Adrenal gland (tissue), 5 donors: ENCODE measurements around the gene TAP2.

Source experiments
- CTCF ChIP-seq, 6 experiments: fragments of 450-650 bp in 4 of 6; fragments of 200-600 bp in 2 of 6; sonication (generic) in 1 of 6; IDR thresholded peaks; 1 replicate in 5 of 6; 2 replicates in 1 of 6; pipeline versions ENCODE4 v1.5.1 to v1.8.0; 2016 to 2021; ENCODE audit warnings: antibody characterized with exemption in 6 of 6, mild to moderate bottlenecking in 2 of 6, moderate library complexity in 1 of 6
- POLR2A ChIP-seq, 2 donors: fragments of 450-650 bp; IDR thresholded peaks; one replicate each; pipeline ENCODE4 v1.6.1; 2017; ENCODE audit warnings: antibody characterized with exemption in 2 of 2, mild to moderate bottlenecking in 2 of 2, moderate library complexity in 1 of 2
- donor health status: DM: no; HTN: no; CAD: no.

DNA sequence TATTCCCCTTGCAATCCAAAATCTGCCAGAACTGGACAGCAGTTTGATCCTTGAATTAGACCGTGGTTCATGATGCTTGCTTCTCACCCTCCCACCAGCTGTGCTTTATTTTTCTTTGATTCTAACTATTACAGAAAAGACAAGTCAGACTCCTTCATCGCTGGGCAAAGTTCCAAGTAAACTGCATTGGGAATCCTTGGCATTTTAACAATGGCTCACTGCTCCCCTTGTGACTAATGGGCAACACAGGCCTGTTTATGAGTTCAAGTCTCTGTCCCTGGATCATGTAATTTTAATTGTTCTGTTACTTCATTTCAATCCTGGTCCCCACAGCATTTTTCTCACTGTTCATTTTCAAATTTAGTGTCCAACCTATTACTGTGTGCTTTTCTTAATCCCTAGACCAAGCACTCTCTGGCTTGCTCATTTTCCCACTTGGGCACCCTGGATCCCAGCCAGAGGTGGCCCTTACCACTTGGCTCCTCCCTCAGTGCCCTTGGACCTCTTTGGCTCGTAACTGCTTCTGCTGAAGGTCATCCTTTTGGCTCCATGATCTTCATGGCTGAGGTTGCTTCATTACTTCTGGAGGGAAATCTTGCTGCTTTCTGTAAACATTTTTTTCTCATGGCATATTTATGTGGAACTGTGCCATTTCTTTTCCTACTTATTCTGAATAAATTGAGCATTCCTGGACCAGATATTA lies 48.3 kb upstream of the TAP2 start:
- no peak for TF ChIP-seq CTCF (IDR thresholded peaks at IDR 0.05)
- no peak for TF ChIP-seq POLR2A (IDR thresholded peaks at IDR 0.05)
